Activated naive CD8-positive, alpha-beta T cell treated with anti-CD3 and anti-CD28 coated beads, Interleukin-2, amount 50 U/mL, for 24 hours (primary cell): ENCODE results near the gene MYL10.
"Not testable (repeated sequence)": the region's sequence is repeated elsewhere in the genome, so short reads cannot be mapped to it uniquely, and the experiment has no call there.

ENCODE experiments used
- ATAC-seq: fragments of 150-1000 bp; cut with Tn5 transposase; one replicate; pipeline ENCODE4 v1.10.0; 2021
- DNase-seq: peaks from one replicate; pipeline ENCODE4 v3.0.0; 2021
- H3K27ac Mint-ChIP-seq: one replicate; pipeline ENCODE4 v1.8.0; 2021; ENCODE audit warnings: mild to moderate bottlenecking, mixed read lengths
- H3K27me3 Mint-ChIP-seq: one replicate; pipeline ENCODE4 v1.8.0; 2021; ENCODE audit warnings: mixed read lengths
- H3K36me3 Mint-ChIP-seq: one replicate; pipeline ENCODE4 v1.8.0; 2021; ENCODE audit warnings: low read depth, mixed read lengths
- H3K4me1 Mint-ChIP-seq: one replicate; pipeline ENCODE4 v1.8.0; 2021; ENCODE audit warnings: mixed read lengths
- H3K4me3 Mint-ChIP-seq: one replicate; pipeline ENCODE4 v1.8.0; 2021; ENCODE audit warnings: mild to moderate bottlenecking, moderate library complexity, mixed read lengths
- H3K9me3 Mint-ChIP-seq: one replicate; pipeline ENCODE4 v1.8.0; 2021; ENCODE audit warnings: mixed read lengths

Gene MYL10

GRCh38 chr7:101666293-101666692, 37.2 kb upstream of the MYL10 start:
- no peak for ATAC-seq

GRCh38 chr7:101664893-101665471, 35.9 kb upstream of the MYL10 start:
- DNase-seq = no peak
- Mint-ChIP-seq H3K27me3 (peaks cover 8% of the 10 kb centered on the region), H3K9me3 (peaks cover 5% of the 10 kb centered on the region), H3K27ac (no peak overlapping the region), H3K4me1 (no peaks in the 10 kb centered on the region), H3K36me3 (no peaks in the 10 kb centered on the region), H3K4me3 (no peak overlapping the region)
- ATAC-seq = no peak

More at GRCh38 chr7:101666293-101666692, 37.2 kb upstream of the MYL10 start:
- Mint-ChIP-seq H3K27ac (no peak overlapping the region), H3K36me3 (no peaks in the 10 kb centered on the region), H3K9me3 (peaks cover 5% of the 10 kb centered on the region), H3K4me3 (no peak overlapping the region), H3K27me3 (peaks cover 8% of the 10 kb centered on the region), H3K4me1 (no peaks in the 10 kb centered on the region)
- DNase-seq = no peak

GRCh38 chr7:101664436-101664835, 35.3 kb upstream of the MYL10 start:
- Mint-ChIP-seq H3K4me3 (no peak overlapping the region), H3K9me3 (peaks cover 5% of the 10 kb centered on the region), H3K4me1 (no peaks in the 10 kb centered on the region), H3K27ac (no peak overlapping the region), H3K27me3 (peaks cover 8% of the 10 kb centered on the region), H3K36me3 (no peaks in the 10 kb centered on the region)
- ATAC-seq (no peak), DNase-seq (no peak)

- no peaks in the 10 kb centered on the region for H3K4me1 Mint-ChIP-seq
- DNase-seq = no peak
- H3K36me3 Mint-ChIP-seq = no peaks in the 10 kb centered on the region
- peaks cover 5% of the 10 kb centered on the region for H3K9me3 Mint-ChIP-seq
- H3K4me3 Mint-ChIP-seq = no peak overlapping the region
- no peak overlapping the region for H3K27ac Mint-ChIP-seq
- no peak for ATAC-seq
- peaks cover 8% of the 10 kb centered on the region for H3K27me3 Mint-ChIP-seq
These were observed 34.7 kb upstream of the MYL10 start for GRCh38 chr7:101663747-101664146.

- no peaks in the 10 kb centered on the region for H3K4me1 Mint-ChIP-seq
- DNase-seq (no peak), ATAC-seq (no peak)
- H3K9me3 Mint-ChIP-seq = no peaks in the 10 kb centered on the region
- no peaks in the 10 kb centered on the region for H3K36me3 Mint-ChIP-seq
- peaks cover 7% of the 10 kb centered on the region for H3K27me3 Mint-ChIP-seq
- H3K4me3 Mint-ChIP-seq = no peak overlapping the region
- no peak overlapping the region for H3K27ac Mint-ChIP-seq
These were observed 33.4 kb upstream of the MYL10 start for GRCh38 chr7:101662447-101662998.

GRCh38 chr7:101659706-101660105, 30.6 kb upstream of the MYL10 start:
- no peaks in the 10 kb centered on the region for H3K9me3 Mint-ChIP-seq
- DNase-seq (no peak), ATAC-seq (no peak)
- peaks cover 17% of the 10 kb centered on the region for H3K27me3 Mint-ChIP-seq
- no peaks in the 10 kb centered on the region for H3K4me1 Mint-ChIP-seq
- no peak overlapping the region for H3K4me3 Mint-ChIP-seq
- H3K27ac Mint-ChIP-seq = no peak overlapping the region
- H3K36me3 Mint-ChIP-seq = no peaks in the 10 kb centered on the region

GRCh38 chr7:101657171-101657570, 28.1 kb upstream of the MYL10 start:
- H3K4me1 Mint-ChIP-seq = no peaks in the 10 kb centered on the region
- no peaks in the 10 kb centered on the region for H3K9me3 Mint-ChIP-seq
- no peak for DNase-seq
- no peaks in the 10 kb centered on the region for H3K36me3 Mint-ChIP-seq
- ATAC-seq = no peak
- peaks cover 20% of the 10 kb centered on the region for H3K27me3 Mint-ChIP-seq
- H3K4me3 Mint-ChIP-seq = no peak overlapping the region
- H3K27ac Mint-ChIP-seq = no peak overlapping the region

GRCh38 chr7:101651112-101651511, 22.0 kb upstream of the MYL10 start:
- ATAC-seq (no peak), DNase-seq (no peak)
- Mint-ChIP-seq H3K4me1 (peaks cover 1% of the 10 kb centered on the region), H3K9me3 (no peaks in the 10 kb centered on the region), H3K27ac (no peak overlapping the region), H3K27me3 (peaks cover 19% of the 10 kb centered on the region), H3K4me3 (no peak overlapping the region), H3K36me3 (no peaks in the 10 kb centered on the region)

- Mint-ChIP-seq H3K27me3 (peaks cover 19% of the 10 kb centered on the region), H3K27ac (no peak overlapping the region), H3K4me1 (peaks cover 1% of the 10 kb centered on the region), H3K4me3 (no peak overlapping the region), H3K9me3 (no peaks in the 10 kb centered on the region), H3K36me3 (no peaks in the 10 kb centered on the region)
- no peak for DNase-seq
- no peak for ATAC-seq
These were observed 21.5 kb upstream of the MYL10 start for GRCh38 chr7:101650579-101651081.

GRCh38 chr7:101647876-101648275, 18.8 kb upstream of the MYL10 start:
- not testable (repeated sequence) for ATAC-seq, H3K27ac Mint-ChIP-seq, H3K4me3 Mint-ChIP-seq, H3K9me3 Mint-ChIP-seq, DNase-seq, H3K4me1 Mint-ChIP-seq, H3K36me3 Mint-ChIP-seq
- H3K27me3 Mint-ChIP-seq = peaks cover 14% of the 10 kb centered on the region

- Mint-ChIP-seq H3K36me3 (no peaks in the 10 kb centered on the region), H3K27ac (no peak overlapping the region), H3K27me3 (peaks cover 6% of the 10 kb centered on the region), H3K4me3 (no peak overlapping the region), H3K9me3 (no peaks in the 10 kb centered on the region), H3K4me1 (peaks cover 1% of the 10 kb centered on the region)
- no peak for ATAC-seq
- DNase-seq = no peak
These were observed 16.9 kb upstream of the MYL10 start for GRCh38 chr7:101645951-101646350.

GRCh38 chr7:101644879-101645278, 15.8 kb upstream of the MYL10 start:
- ATAC-seq = no peak
- Mint-ChIP-seq H3K27me3 (no peaks in the 10 kb centered on the region), H3K4me1 (no peaks in the 10 kb centered on the region), H3K4me3 (no peak overlapping the region), H3K9me3 (no peaks in the 10 kb centered on the region), H3K36me3 (no peaks in the 10 kb centered on the region), H3K27ac (no peak overlapping the region)
- DNase-seq = no peak

GRCh38 chr7:101639127-101639526, 10.0 kb upstream of the MYL10 start:
- H3K9me3 Mint-ChIP-seq, H3K27me3 Mint-ChIP-seq, DNase-seq, ATAC-seq, H3K36me3 Mint-ChIP-seq, H3K27ac Mint-ChIP-seq, H3K4me3 Mint-ChIP-seq, H3K4me1 Mint-ChIP-seq: not testable (repeated sequence)

- Mint-ChIP-seq H3K27ac (no peak overlapping the region), H3K36me3 (no peaks in the 10 kb centered on the region), H3K4me3 (no peak overlapping the region), H3K27me3 (peaks cover 5% of the 10 kb centered on the region), H3K9me3 (peaks cover 6% of the 10 kb centered on the region), H3K4me1 (no peaks in the 10 kb centered on the region)
- ATAC-seq = no peak
- no peak for DNase-seq
These were observed 7.9 kb upstream of the MYL10 start for GRCh38 chr7:101636822-101637623.

- no peaks in the 10 kb centered on the region for H3K36me3 Mint-ChIP-seq
- no peaks in the 10 kb centered on the region for H3K4me1 Mint-ChIP-seq
- no peak overlapping the region for H3K4me3 Mint-ChIP-seq
- H3K27me3 Mint-ChIP-seq = peaks cover 5% of the 10 kb centered on the region
- H3K9me3 Mint-ChIP-seq = peaks cover 6% of the 10 kb centered on the region
- ATAC-seq (no peak), DNase-seq (no peak)
- H3K27ac Mint-ChIP-seq = no peak overlapping the region
These were observed 6.4 kb upstream of the MYL10 start for GRCh38 chr7:101635484-101635883.
